Fibroblast of skin of scalp (primary cell): ENCODE results near the gene C1QTNF1.

Experiments
- DNase-seq: peaks from one replicate; pipeline ENCODE4 v3.0.0-alpha.2; 2013

Gene C1QTNF1

GRCh38 chr17:78992542-78993212 is 31.3 kb upstream of the C1QTNF1 start:
- no peak for DNase-seq

GRCh38 chr17:78993241-78993956 is 30.6 kb upstream of the C1QTNF1 start:
- peak; percentile 35 for DNase-seq

- DNase-seq: no peak
Observed at GRCh38 chr17:78993981-78994671, 29.8 kb upstream of the C1QTNF1 start.

- DNase-seq: no peak
Observed at GRCh38 chr17:78995022-78995760, 28.8 kb upstream of the C1QTNF1 start.

- no peak for DNase-seq
Observed at GRCh38 chr17:78995761-78996451, 28.1 kb upstream of the C1QTNF1 start.

- no peak for DNase-seq
Observed at GRCh38 chr17:78996781-78997201, 27.2 kb upstream of the C1QTNF1 start.

DNA sequence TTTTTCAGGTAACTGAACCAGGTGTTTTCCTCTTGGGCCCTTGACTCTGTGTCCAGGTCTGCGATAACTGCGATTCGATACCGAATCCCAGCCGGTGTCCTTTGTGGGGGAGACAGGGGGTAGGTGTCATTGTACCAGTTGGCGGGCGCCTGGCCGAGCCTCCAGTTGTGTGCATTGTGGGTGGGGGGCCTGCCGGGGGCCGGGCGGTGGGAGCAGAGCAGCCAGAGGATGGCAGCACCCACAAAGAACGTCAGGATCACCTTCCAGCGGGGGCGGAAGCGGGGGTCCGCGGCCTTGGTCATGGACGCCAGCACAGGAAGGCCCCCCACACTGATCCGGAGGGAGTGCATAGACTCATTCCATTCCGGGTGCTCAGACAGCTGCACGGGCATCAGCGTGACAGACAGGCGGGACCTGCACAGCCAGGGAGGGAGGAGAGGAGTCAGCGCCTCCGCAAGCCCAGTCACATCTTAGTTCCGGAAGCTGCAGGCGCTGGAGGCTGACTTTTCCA is 26.7 kb upstream of the C1QTNF1 start:
- DNase-seq: no peak

DNA sequence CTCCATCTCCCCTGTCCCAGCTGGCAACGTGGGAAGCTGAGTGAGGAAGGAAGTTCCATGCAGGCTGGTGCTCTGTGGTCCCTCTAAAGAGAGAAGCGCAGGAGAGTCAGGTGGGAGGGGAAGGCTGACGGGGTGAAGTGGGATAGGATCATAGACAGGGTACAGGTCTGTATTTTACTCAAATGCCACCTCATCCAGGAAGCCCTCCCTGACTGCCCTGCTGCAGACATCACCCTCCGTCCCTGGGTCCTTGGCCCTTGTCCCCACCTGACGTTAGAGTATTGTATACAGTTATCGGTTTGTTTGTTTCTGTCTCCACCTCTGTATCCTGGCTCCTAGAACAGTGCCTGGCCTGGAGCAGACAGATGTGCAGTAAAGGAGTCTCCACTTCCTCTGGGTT is 26.1 kb upstream of the C1QTNF1 start:
- no peak for DNase-seq

DNA sequence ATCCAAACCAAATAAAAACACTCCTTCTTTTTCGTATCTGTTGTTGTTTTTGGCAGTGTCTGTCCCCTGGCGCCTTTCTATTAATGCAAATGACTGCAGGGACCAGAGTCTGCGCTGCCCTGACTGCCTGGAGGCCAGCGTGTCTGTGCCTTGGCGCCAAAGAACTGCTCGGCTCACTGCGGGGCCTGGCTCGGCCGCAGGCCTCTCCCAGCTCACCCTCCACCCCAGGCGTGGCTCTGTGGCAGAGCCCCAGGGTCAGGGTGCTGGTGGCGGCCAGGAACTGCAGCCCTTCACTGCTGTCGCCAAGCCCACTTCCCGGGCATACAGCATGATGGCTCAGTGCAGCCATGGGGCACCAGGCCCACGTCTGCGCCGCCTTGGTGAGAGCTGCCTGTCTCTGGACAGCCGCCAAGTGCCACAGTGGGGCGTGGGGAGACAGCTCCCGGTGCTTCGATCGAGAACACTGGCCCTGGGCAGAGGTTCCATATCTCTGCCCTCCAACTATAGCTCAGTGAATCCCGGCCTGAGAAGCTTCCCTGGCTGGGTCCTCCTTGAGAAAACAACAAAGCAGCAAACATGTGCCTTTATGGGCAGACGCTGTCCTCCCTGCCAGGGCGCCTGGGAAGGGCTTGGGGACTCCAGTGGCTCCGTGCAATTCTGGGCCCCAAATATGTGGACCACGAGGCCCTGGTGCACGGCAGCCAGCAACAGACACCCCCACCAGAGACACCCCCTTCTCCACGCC is 25.5 kb upstream of the C1QTNF1 start:
- DNase-seq: no peak

DNA sequence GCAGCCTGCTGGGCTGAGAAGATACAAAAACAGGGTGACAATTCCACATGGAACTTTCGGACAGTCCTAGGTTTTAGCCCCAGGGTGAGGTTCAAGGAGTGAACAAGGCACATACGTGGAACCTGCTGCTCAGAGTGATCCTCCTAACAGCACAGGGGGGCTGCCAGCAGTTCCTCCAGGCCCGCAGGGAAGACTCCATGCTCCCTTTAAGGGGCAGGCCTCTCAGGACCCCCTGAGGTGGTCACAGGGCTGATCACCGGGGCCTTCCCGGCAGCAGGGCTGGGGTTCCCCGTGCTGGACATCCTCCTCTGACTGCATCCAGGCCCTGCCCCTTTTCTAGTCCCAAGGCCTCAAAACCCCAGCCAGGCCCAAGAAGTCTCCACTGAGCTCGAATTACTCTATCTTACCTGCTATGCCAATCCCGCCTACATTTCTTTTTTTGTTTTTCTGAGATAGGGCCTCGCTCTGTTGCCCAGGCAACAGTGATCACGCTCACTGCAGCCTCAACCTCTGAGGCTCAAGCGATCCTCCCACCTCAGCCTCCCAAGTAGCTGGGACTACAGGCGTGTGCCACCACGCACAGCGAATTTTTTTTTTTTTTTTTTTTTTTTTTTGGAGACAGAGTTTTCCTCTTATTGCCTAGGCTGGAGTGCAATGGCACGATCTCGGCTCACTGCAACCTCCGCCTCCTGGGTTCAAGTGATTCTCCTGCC is 24.8 kb upstream of the C1QTNF1 start:
- DNase-seq: no peak

DNA sequence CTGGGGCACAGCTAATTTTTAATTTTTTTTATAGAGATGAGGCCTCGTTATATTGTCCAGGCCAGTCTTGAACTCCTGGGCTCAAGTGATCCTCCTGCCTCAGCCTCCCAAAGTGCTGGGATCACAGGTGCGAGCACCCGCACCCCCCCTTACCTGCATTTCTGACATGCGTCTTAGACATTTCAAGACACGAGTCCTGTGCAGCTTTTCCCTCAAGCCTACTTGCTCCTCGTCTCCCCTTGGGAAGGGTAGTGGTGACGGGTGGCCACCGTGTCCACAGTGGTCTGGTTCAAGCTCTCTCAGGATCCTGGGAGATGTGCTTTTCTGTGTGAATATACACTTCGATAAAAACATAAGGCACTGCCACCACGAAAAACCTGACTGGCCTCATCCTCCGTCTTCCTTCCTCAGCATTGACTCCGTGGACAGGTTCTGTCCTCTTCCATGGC is 24.0 kb upstream of the C1QTNF1 start:
- no peak for DNase-seq

DNA sequence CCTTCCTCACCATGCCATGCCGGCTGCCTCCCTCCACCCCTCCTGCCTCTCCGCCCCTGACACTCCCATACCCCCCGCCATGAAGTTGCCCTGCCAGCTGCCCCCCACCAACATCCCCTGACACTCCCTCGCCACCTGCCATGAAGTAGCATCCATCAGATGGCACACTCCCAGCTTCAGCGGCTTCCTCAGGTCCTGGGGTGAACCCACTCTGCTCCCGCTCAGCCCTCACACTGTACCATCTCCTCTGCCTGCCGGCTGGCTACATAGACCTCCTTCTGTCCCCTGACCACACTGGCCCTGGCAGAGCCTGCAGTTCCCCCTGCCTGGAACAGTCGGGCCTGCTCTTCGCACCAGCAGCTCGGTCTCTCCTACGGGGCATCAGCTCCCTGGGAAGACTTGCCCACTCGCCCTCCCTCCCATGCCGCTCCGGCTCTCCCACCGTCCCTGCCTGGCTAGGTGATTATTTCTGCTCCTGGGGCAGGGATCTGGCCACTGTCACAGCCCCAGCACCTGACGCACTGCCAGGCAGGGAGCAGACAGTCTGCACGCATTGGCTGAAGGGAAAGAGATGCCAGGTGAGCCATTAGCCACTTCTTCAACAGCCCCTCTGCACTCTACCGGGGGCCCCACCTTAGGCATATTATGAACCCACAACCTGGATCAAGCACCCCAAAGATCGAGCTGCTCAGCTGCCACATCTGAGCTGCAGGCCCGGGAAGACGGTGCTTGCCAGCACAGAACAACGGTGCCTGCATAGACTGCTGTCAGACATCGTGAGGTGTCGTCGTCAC is 23.4 kb upstream of the C1QTNF1 start:
- no peak for DNase-seq

GRCh38 chr17:79001190-79002020 is 22.6 kb upstream of the C1QTNF1 start:
- no peak for DNase-seq

GRCh38 chr17:79002291-79002690 is 21.7 kb upstream of the C1QTNF1 start:
- no peak for DNase-seq

- no peak for DNase-seq
Observed at GRCh38 chr17:79002796-79003593, 21.0 kb upstream of the C1QTNF1 start.

- no peak for DNase-seq
Observed at GRCh38 chr17:79003661-79004411, 20.1 kb upstream of the C1QTNF1 start.
